KMS-11 (cell line): ENCODE measurements around the gene RNF26.

Experiments used
- H2AFZ ChIP-seq: fragments of 200-600 bp; sonication (generic); 2 replicates; pipeline ENCODE4 v1.6.1; 2016; ENCODE audit warnings: antibody characterized with exemption, mixed run types, low read depth
- H3K27ac ChIP-seq: fragments of 200-600 bp; sonication (generic); 2 replicates; pipeline ENCODE4 v1.6.1; 2016; ENCODE audit warnings: mild to moderate bottlenecking, mixed run types
- H3K27me3 ChIP-seq: fragments of 200-600 bp; sonication (generic); 2 replicates; pipeline ENCODE4 v1.6.1; 2017; ENCODE audit warnings: mild to moderate bottlenecking, low read depth, mixed run types, moderate library complexity; ENCODE audit not compliant: insufficient read depth
- H3K36me3 ChIP-seq: fragments of 200-600 bp; sonication (generic); 2 replicates; pipeline ENCODE4 v1.6.1; 2017; ENCODE audit warnings: mild to moderate bottlenecking, mixed run types; ENCODE audit not compliant: insufficient read depth
- H3K4me1 ChIP-seq: fragments of 200-600 bp; sonication (generic); 2 replicates; pipeline ENCODE4 v1.6.1; 2016; ENCODE audit warnings: mild to moderate bottlenecking, low read depth, mixed run types; ENCODE audit not compliant: poor library complexity, severe bottlenecking
- H3K4me2 ChIP-seq: fragments of 200-600 bp; sonication (generic); 2 replicates; pipeline ENCODE4 v1.7.0; 2016; ENCODE audit warnings: mild to moderate bottlenecking, mixed run types
- H3K4me3 ChIP-seq: fragments of 200-600 bp; sonication (generic); IDR thresholded peaks from 2 replicates; pipeline ENCODE4 v1.6.1; 2017; ENCODE audit warnings: low read depth, low read length, mixed read lengths; ENCODE audit not compliant: insufficient read depth
- H3K79me2 ChIP-seq: fragments of 200-600 bp; sonication (generic); 2 replicates; pipeline ENCODE4 v1.6.1; 2016; ENCODE audit warnings: low read depth, mixed run types; ENCODE audit not compliant: insufficient read depth
- H3K9ac ChIP-seq: fragments of 200-600 bp; sonication (generic); 2 replicates; pipeline ENCODE4 v1.6.1; 2016; ENCODE audit warnings: mild to moderate bottlenecking, mixed run types
- H4K20me1 ChIP-seq: fragments of 200-600 bp; sonication (generic); 2 replicates; pipeline ENCODE4 v1.6.1; 2016; ENCODE audit warnings: mild to moderate bottlenecking, mixed run types; ENCODE audit not compliant: insufficient read depth
- TF ChIP-seq, protein P1 (sequence below): fragments of 200-600 bp; sonication (generic); conservative IDR thresholded peaks from 2 replicates; pipeline ENCODE4 v1.6.1; 2017; ENCODE audit warnings: low read depth, mild to moderate bottlenecking, antibody characterized with exemption, low read length, moderate library complexity, mixed read lengths

Gene RNF26

DNA sequence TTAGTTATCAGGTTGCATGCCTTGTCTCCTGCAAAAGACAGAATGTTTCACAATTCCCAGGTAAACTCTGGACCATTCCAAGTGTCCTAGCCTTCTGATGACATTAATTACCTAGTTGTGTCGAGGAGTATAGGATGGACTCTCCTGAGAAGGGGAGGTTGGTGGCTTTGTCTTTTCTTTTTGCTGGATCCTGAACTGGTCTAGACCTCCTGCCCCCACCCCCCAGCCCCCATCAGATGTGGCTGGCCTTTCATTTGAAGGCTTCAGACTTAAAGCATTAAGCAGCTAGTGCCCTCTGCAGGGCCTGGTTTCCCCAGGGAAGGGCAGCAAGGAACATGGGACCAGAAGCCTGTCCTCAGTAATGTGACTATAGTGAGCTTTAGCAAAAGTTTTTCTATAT, 27.1 kb upstream of the RNF26 start:
- no peak overlapping the region for H3K4me2 ChIP-seq
- H3K79me2 ChIP-seq, result no peaks in the 10 kb centered on the region
- H3K9ac ChIP-seq, result no peak overlapping the region
- no peaks in the 10 kb centered on the region for H3K27me3 ChIP-seq
- H3K27ac ChIP-seq, result no peak overlapping the region
- no peak overlapping the region for H3K4me3 ChIP-seq
- TF ChIP-seq, protein P1, sequence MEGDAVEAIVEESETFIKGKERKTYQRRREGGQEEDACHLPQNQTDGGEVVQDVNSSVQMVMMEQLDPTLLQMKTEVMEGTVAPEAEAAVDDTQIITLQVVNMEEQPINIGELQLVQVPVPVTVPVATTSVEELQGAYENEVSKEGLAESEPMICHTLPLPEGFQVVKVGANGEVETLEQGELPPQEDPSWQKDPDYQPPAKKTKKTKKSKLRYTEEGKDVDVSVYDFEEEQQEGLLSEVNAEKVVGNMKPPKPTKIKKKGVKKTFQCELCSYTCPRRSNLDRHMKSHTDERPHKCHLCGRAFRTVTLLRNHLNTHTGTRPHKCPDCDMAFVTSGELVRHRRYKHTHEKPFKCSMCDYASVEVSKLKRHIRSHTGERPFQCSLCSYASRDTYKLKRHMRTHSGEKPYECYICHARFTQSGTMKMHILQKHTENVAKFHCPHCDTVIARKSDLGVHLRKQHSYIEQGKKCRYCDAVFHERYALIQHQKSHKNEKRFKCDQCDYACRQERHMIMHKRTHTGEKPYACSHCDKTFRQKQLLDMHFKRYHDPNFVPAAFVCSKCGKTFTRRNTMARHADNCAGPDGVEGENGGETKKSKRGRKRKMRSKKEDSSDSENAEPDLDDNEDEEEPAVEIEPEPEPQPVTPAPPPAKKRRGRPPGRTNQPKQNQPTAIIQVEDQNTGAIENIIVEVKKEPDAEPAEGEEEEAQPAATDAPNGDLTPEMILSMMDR, result no peak
- no peaks in the 10 kb centered on the region for H3K36me3 ChIP-seq
- H4K20me1 ChIP-seq, result no peaks in the 10 kb centered on the region
- H3K4me1 ChIP-seq, result no peaks in the 10 kb centered on the region
- no peak overlapping the region for H2AFZ ChIP-seq

DNA sequence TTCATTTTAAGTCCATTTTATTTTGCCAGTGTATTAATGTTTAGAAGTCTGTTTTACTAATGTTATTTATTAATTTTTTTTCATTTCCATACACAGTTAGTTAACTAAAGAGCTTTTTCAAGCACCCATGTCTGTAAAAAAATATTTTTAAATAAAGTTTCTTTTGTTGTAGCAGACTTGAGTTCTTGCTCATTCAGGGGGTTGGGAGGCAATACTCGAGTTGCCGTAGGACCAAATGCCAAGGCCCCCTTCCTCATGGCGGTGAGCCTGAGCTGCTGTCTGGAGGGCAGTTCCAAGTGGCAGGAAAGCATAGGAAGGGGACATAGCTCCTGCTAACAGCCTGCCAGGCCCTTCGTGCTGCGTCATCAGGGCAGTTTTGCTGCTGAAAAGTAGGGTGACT, 26.4 kb upstream of the RNF26 start:
- Histone ChIP-seq H4K20me1 (no peaks in the 10 kb centered on the region), H3K4me2 (no peak overlapping the region), H3K27ac (no peak overlapping the region), H3K4me3 (no peak overlapping the region), H3K36me3 (no peaks in the 10 kb centered on the region), H2AFZ (no peak overlapping the region), H3K79me2 (no peaks in the 10 kb centered on the region), H3K27me3 (no peaks in the 10 kb centered on the region), H3K4me1 (no peaks in the 10 kb centered on the region), H3K9ac (no peak overlapping the region)
- TF ChIP-seq, protein P1, result no peak

DNA sequence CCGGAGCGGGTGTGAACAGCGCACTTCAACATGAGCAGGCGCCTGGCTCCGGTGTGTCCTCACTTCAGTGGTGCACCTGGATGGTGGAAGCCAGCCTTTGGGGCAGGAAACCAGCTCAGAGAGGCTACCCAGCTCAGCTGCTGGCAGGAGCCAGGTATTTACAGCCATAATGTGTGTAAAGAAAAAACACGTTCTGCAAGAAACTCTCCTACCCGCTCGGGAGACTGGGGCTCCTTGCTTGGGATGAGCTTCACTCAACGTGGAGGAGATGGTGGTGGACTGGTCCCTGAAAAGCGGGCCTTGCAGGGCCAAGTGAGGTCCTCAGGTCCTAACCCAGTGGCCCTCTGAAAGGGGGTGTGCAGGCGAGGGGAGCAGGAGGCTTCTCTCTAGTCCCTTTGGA, 24.9 kb upstream of the RNF26 start:
- Histone ChIP-seq H3K4me1 (no peaks in the 10 kb centered on the region), H3K79me2 (no peaks in the 10 kb centered on the region), H3K36me3 (no peaks in the 10 kb centered on the region), H4K20me1 (no peaks in the 10 kb centered on the region), H3K4me3 (no peak overlapping the region), H3K4me2 (no peak overlapping the region), H3K27me3 (no peaks in the 10 kb centered on the region), H2AFZ (no peak overlapping the region), H3K27ac (no peak overlapping the region), H3K9ac (no peak overlapping the region)
- TF ChIP-seq, protein P1, result no peak

DNA sequence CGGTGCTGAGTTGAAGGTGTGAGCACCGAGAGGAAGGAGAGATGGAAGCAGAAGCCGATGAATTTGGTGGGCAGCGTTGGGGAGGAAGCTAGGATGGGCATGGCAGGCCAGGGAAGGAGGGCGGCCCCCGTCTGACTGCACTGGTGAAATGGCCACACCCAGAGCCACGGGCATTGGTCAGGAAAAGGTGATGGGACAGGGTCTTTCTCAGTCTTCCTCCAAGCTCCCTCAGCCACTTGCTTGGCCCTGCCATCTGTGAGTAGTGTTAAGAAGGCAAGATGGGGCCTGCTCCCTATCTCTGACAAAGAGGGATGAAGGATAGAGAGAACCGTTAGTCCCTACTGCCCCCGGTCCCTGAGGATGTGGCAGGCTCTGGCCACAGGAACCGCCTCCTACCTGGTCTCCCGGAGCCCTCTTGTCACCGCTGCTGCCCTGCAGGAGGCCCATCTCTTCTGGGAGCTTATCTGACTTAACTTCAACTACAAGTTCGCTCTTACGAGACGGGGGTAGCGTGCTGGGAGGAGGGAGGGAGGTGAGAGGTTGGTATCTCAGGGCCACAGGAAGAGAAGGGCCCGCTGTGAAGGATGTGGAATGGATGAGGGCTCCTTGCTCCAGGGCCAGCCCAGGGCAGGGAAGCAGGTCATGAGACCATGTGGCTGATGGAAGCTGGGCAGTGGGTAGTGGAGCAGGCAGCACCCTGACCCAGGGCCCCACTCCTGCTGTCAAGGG, 24.2 kb upstream of the RNF26 start:
- no peaks in the 10 kb centered on the region for H3K27me3 ChIP-seq
- TF ChIP-seq, protein P1, result no peak

More for the DNA sequence above, 24.2 kb upstream of the RNF26 start:
- H4K20me1 ChIP-seq, result no peaks in the 10 kb centered on the region
- H3K79me2 ChIP-seq, result no peaks in the 10 kb centered on the region
- no peak overlapping the region for H3K27ac ChIP-seq
- no peaks in the 10 kb centered on the region for H3K36me3 ChIP-seq
- no peak overlapping the region for H3K9ac ChIP-seq
- no peak overlapping the region for H3K4me3 ChIP-seq
- H2AFZ ChIP-seq, result no peak overlapping the region
- no peak overlapping the region for H3K4me2 ChIP-seq
- H3K4me1 ChIP-seq, result peaks cover 6% of the 10 kb centered on the region
